IMR-90 (cell line): ENCODE results near the gene TRPM4. TPM values are rescaled to one million over a fixed set of nuclear protein-coding genes. Genes with fewer than 3 reads are reported as not detected.
"Not testable (repeated sequence)": the region's sequence is repeated elsewhere in the genome, so short reads cannot be mapped to it uniquely, and the experiment has no call there.

Experiments
- ATAC-seq: fragments of 200-7000 bp; cut with Tn5 transposase; 2 replicates; pipeline ENCODE4 v1.9.1; 2020; ENCODE audit warnings: low read depth, mild to moderate bottlenecking, moderate library complexity
- BruUV-seq: library from RNA; stranded (reverse); fragments of 400-500 nt; replicated peaks from 2 replicates; lab custom pipeline; 2021; lab: Mats Ljungman, UMichigan
- CTCF ChIA-PET: fragments of 300-600 bp; formaldehyde crosslinking; extraction: SDS; loops from one replicate; lab custom pipeline; 2021; ENCODE audit warnings: antibody characterized with exemption; lab: Yijun Ruan, JAX
- POLR2A ChIA-PET: fragments of 300-600 bp; sonication (Branson Sonifier 250); formaldehyde crosslinking; loops from one replicate; lab custom pipeline; 2022; ENCODE audit warnings: antibody characterized with exemption; ENCODE audit not compliant: unreplicated experiment; lab: Charles Lee
- DNase-seq: peaks from one replicate; pipeline ENCODE4 v3.0.0; 2013
- H2AFZ ChIP-seq: replicated peaks from 2 replicates; pipeline ENCODE3; 2013; ENCODE audit warnings: low read length, mild to moderate bottlenecking; ENCODE audit not compliant: poor library complexity
- H2AK5ac ChIP-seq: 2 replicates; pipeline ENCODE4 v1.6.1; 2013; ENCODE audit warnings: low read depth, low read length, inconsistent platforms
- H2AK9ac ChIP-seq: replicated peaks from 2 replicates; pipeline ENCODE3; 2013; ENCODE audit warnings: mild to moderate bottlenecking, low read depth, low read length, moderate library complexity; ENCODE audit not compliant: poor library complexity
- H2BK120ac ChIP-seq: 2 replicates; pipeline ENCODE4 v1.6.1; 2013; ENCODE audit warnings: low read depth, low read length, inconsistent platforms
- H2BK15ac ChIP-seq: 3 replicates; pipeline ENCODE4 v1.6.1; 2013; ENCODE audit warnings: low read depth, low read length, inconsistent platforms
- H2BK20ac ChIP-seq: 2 replicates; pipeline ENCODE4 v1.6.1; 2013; ENCODE audit warnings: low read depth, mild to moderate bottlenecking, inconsistent platforms, low read length, moderate library complexity
- H2BK5ac ChIP-seq: 2 replicates; pipeline ENCODE4 v1.6.1; 2013; ENCODE audit warnings: mild to moderate bottlenecking, low read depth, low read length, inconsistent platforms; ENCODE audit not compliant: poor library complexity, severe bottlenecking
- H3K14ac ChIP-seq: replicated peaks from 2 replicates; pipeline ENCODE4 v1.6.1; 2013; ENCODE audit warnings: low read depth, low read length, inconsistent platforms
- H3K18ac ChIP-seq: 2 replicates; pipeline ENCODE4 v1.6.1; 2013; ENCODE audit warnings: low read depth, low read length, control low read depth
- H3K23ac ChIP-seq: 2 replicates; pipeline ENCODE4 v1.6.1; 2013; ENCODE audit warnings: low read depth, low read length, inconsistent platforms
- H3K27ac ChIP-seq: 2 replicates; pipeline ENCODE4 v1.5.1; 2013; ENCODE audit warnings: mild to moderate bottlenecking, control low read depth, low read length; ENCODE audit not compliant: insufficient read depth
- H3K27me3 ChIP-seq: 2 replicates; pipeline ENCODE4 v1.6.1; 2013; ENCODE audit warnings: low read length; ENCODE audit not compliant: control insufficient read depth, insufficient read depth
- H3K36me3 ChIP-seq: 2 replicates; pipeline ENCODE4 v1.6.1; 2013; ENCODE audit warnings: low read length, mixed read lengths; ENCODE audit not compliant: control insufficient read depth, insufficient read depth
- H3K4ac ChIP-seq: 2 replicates; pipeline ENCODE4 v1.6.1; 2013; ENCODE audit warnings: low read depth, low read length, inconsistent platforms
- H3K4me1 ChIP-seq: 2 replicates; pipeline ENCODE4 v1.6.1; 2013; ENCODE audit warnings: low read length, mixed read lengths; ENCODE audit not compliant: control insufficient read depth, insufficient read depth
- H3K4me2 ChIP-seq: 2 replicates; pipeline ENCODE4 v1.6.1; 2013; ENCODE audit warnings: low read depth, mild to moderate bottlenecking, control low read depth, low read length, moderate library complexity
- H3K4me3 ChIP-seq: 2 replicates; pipeline ENCODE4 v1.5.1; 2013; ENCODE audit warnings: low read depth, mild to moderate bottlenecking, control low read depth, low read length, moderate library complexity; ENCODE audit not compliant: insufficient read depth
- H3K56ac ChIP-seq: 2 replicates; pipeline ENCODE4 v1.6.1; 2013; ENCODE audit warnings: low read length, inconsistent platforms; ENCODE audit not compliant: insufficient read depth; ENCODE audit errors: extremely low read depth
- H3K79me1 ChIP-seq, 2 experiments: 2 replicates each; pipeline ENCODE4 v1.6.1; 2013; ENCODE audit warnings: low read length in 2 of 2, inconsistent platforms in 1 of 2, low read depth in 1 of 2
- H3K9ac ChIP-seq: 2 replicates; pipeline ENCODE4 v1.6.1; 2013; ENCODE audit warnings: low read depth, low read length, control low read depth
- H3K9me1 ChIP-seq: 2 replicates; pipeline ENCODE4 v1.6.1; 2013; ENCODE audit warnings: low read length, inconsistent platforms; ENCODE audit not compliant: insufficient read depth
- H3K9me3 ChIP-seq: 2 replicates; pipeline ENCODE4 v1.6.1; 2013; ENCODE audit warnings: low read length; ENCODE audit not compliant: control insufficient read depth, insufficient read depth
- H4K20me1 ChIP-seq: 2 replicates; pipeline ENCODE4 v1.6.1; 2013; ENCODE audit warnings: low read length, inconsistent platforms; ENCODE audit not compliant: insufficient read depth
- H4K5ac ChIP-seq: 2 replicates; pipeline ENCODE4 v1.6.1; 2013; ENCODE audit warnings: mild to moderate bottlenecking, low read depth, low read length, control low read depth
- H4K8ac ChIP-seq, 2 experiments: 2 replicates each; pipeline ENCODE4 v1.6.1; 2013; ENCODE audit warnings: low read depth in 2 of 2, low read length in 2 of 2, control low read depth in 1 of 2, inconsistent platforms in 1 of 2
- H4K91ac ChIP-seq: 2 replicates; pipeline ENCODE4 v1.6.1; 2013; ENCODE audit warnings: low read depth, low read length, inconsistent platforms; ENCODE audit not compliant: insufficient read depth
- CEBPB ChIP-seq: IDR thresholded peaks from 2 replicates; pipeline ENCODE4 v1.6.1; 2012; ENCODE audit warnings: low read depth, low read length, improper control_type of control experiment
- CHD1 ChIP-seq: IDR thresholded peaks from 2 replicates; pipeline ENCODE4 v1.6.1; 2012; ENCODE audit warnings: low read depth, low read length, improper control_type of control experiment
- FOS ChIP-seq: fragments of 150-350 bp; IDR thresholded peaks from 2 replicates; pipeline ENCODE4 v1.6.1; 2016; ENCODE audit warnings: low read depth, low read length
- NFE2L2 ChIP-seq: fragments of 150-350 bp; IDR thresholded peaks from 2 replicates; pipeline ENCODE4 v1.6.1; 2016; ENCODE audit warnings: low read depth, mild to moderate bottlenecking, low read length
- POLR2A ChIP-seq: IDR thresholded peaks from 2 replicates; pipeline ENCODE4 v1.6.1; 2012; ENCODE audit warnings: mild to moderate bottlenecking, low read depth, low read length
- SMC3 ChIP-seq: fragments of 150-350 bp; IDR thresholded peaks from 2 replicates; pipeline ENCODE4 v1.6.1; 2016; ENCODE audit warnings: low read depth, mild to moderate bottlenecking, antibody characterized with exemption, low read length, moderate library complexity
- USF2 ChIP-seq: fragments of 150-350 bp; IDR thresholded peaks from 2 replicates; pipeline ENCODE4 v1.6.1; 2017; ENCODE audit warnings: mild to moderate bottlenecking, antibody characterized with exemption, low read length, low read depth
- WGBS, 2 experiments: methylation state at CpG; one replicate each; pipeline versions ENCODE4 v1.1.5 to v1.1.7; 2013; ENCODE audit warnings: missing lambda C conversion rate in 2 of 2; ENCODE audit not compliant: insufficient read length in 1 of 2; ENCODE audit errors: extremely low coverage in 2 of 2; 5-methylcytosine and 5-hydroxymethylcytosine counted together
- dilution Hi-C: fragments of 300-500 bp; cut with HindIII; formaldehyde crosslinking; loops from one replicate; pipeline ENCODE4 v1.14.3; 2018; ENCODE audit warnings: low sequenced_read_pairs; ENCODE audit not compliant: unreplicated experiment
- in situ Hi-C: fragments of 300-500 bp; cut with MboI; formaldehyde crosslinking; loops from 3 replicates; pipeline ENCODE4 v1.14.3; 2019; ENCODE audit warnings: low sequenced_read_pairs, inconsistent platforms, mixed read lengths
- intact Hi-C: fragments of 100-400 bp; cut with micrococcal nuclease; formaldehyde crosslinking; loops from 2 replicates; pipeline ENCODE4 v1.10.0; 2022
- polyA plus RNA-seq, 3 experiments: library from polyadenylated mRNA; depleted of rRNA; stranded (reverse); fragments of >200 nt; gene quantifications; 2 replicates each; pipeline ENCODE4 v1.2.3, GENCODE V29; 2012; ENCODE audit warnings: low replicate concordance in 1 of 3
- total RNA-seq: library from RNA; depleted of rRNA; stranded (reverse); fragments of >200 nt; gene quantifications from 2 replicates; pipeline ENCODE4 v1.2.3, GENCODE V29; 2012

Gene TRPM4
- total and polyA plus RNA-seq, 2 of the 4 experiments (the other 2 are of a cell fraction) = 2.2 to 19.7 TPM

- BruUV-seq = no TSS peak
- no peak overlapping the region; the same call in 1 of the 2 replicates for H3K23ac ChIP-seq
- ChIA-PET POLR2A (no interaction called here), CTCF (no interaction called here)
- peaks cover 26% of the 10 kb centered on the region for H3K36me3 ChIP-seq
- H3K4me1 ChIP-seq = no peaks in the 10 kb centered on the region
- H4K5ac ChIP-seq = no peak overlapping the region
- TF ChIP-seq USF2 (no peak), CEBPB (no peak), CHD1 (no peak), POLR2A (no peak), SMC3 (no peak), FOS (no peak), NFE2L2 (no peak)
- no peak overlapping the region for H3K9ac ChIP-seq
- no peak for DNase-seq
- dilution Hi-C loops = no loop called here
- no peak overlapping the region for H3K18ac ChIP-seq
- H4K91ac ChIP-seq = no peak overlapping the region
- H2BK5ac ChIP-seq = no peak overlapping the region
- intact Hi-C loops = loop anchor here (10.0 kb wide), 1 partner anchor 210 kb away; the partner anchor contains the start of genes GYS1 and RUVBL2
- H2BK120ac ChIP-seq = no peak overlapping the region
- H3K9me1 ChIP-seq = no peaks in the 10 kb centered on the region
- H3K4me3 ChIP-seq = no peak overlapping the region
- no peak overlapping the region for H3K56ac ChIP-seq
- H3K9me3 ChIP-seq = no peaks in the 10 kb centered on the region
- no peak overlapping the region for H2BK15ac ChIP-seq
- H3K4ac ChIP-seq = no peak overlapping the region
- no peak overlapping the region for H2AK9ac ChIP-seq
- no peak overlapping the region for H3K14ac ChIP-seq
- H4K8ac ChIP-seq = no peak overlapping the region
- H2AK5ac ChIP-seq = no peak overlapping the region
- H3K27me3 ChIP-seq = no peaks in the 10 kb centered on the region
- in situ Hi-C loops = no loop called here
- no peak overlapping the region for H2AFZ ChIP-seq
- no peak overlapping the region for H3K27ac ChIP-seq
- H3K4me2 ChIP-seq = no peak overlapping the region
- ATAC-seq = no peak
- no peak overlapping the region for H2BK20ac ChIP-seq
- H3K79me1 ChIP-seq = peaks cover 3% of the 10 kb centered on the region in 2 experiments; a peak in 1 of 4 replicates
- no peaks in the 10 kb centered on the region for H4K20me1 ChIP-seq
- 100% methylated on average over 1 of the region's 7 CpGs; no CpG with 5 or more reads in 1 of the 2 experiments for WGBS, 2 experiments
Observed at GRCh38 chr19:49205114-49205513, 47.5 kb downstream of the TRPM4 start.

- H3K23ac ChIP-seq, H2AFZ ChIP-seq, H2BK5ac ChIP-seq, DNase-seq, H3K79me1 ChIP-seq, H3K4me3 ChIP-seq, BruUV-seq, in situ Hi-C loops, H2BK15ac ChIP-seq, H3K9me1 ChIP-seq, H2BK20ac ChIP-seq, H3K14ac ChIP-seq, H4K8ac ChIP-seq, H3K4me1 ChIP-seq, POLR2A ChIA-PET, H3K4me2 ChIP-seq, dilution Hi-C loops, H2AK5ac ChIP-seq, H3K4ac ChIP-seq, H4K91ac ChIP-seq, H4K5ac ChIP-seq, H3K27me3 ChIP-seq, H3K9ac ChIP-seq, H2BK120ac ChIP-seq, H3K18ac ChIP-seq, H3K9me3 ChIP-seq, H2AK9ac ChIP-seq, H4K20me1 ChIP-seq, H3K27ac ChIP-seq, H3K56ac ChIP-seq, ATAC-seq: not testable (repeated sequence)
- CTCF ChIA-PET = interaction anchor here (1.9 kb wide), 1 partner anchor 112 kb away, joined by 5 read pairs; no protein-coding TSS in a partner anchor
- no CpG with 5 or more reads among the region's 4 CpGs for WGBS, 2 experiments
- intact Hi-C loops = loop anchor here (10.0 kb wide), 1 partner anchor 215 kb away; the partner anchor contains the start of genes GYS1 and RUVBL2
- peaks cover 16% of the 10 kb centered on the region for H3K36me3 ChIP-seq
Observed at GRCh38 chr19:49209502-49209901, 51.9 kb downstream of the TRPM4 start.
